Ishikawa (cell line): ENCODE measurements around the gene PATJ.

ENCODE experiments used
- CEBPB ChIP-seq: IDR thresholded peaks from 2 replicates; pipeline ENCODE4 v1.6.1; 2012
- CREB1 ChIP-seq: IDR thresholded peaks from 2 replicates; pipeline ENCODE4 v1.6.1; 2012; ENCODE audit warnings: low read depth
- EGR1 ChIP-seq: IDR thresholded peaks from 2 replicates; pipeline ENCODE4 v1.6.1; 2012
- EP300 ChIP-seq: IDR thresholded peaks from 2 replicates; pipeline ENCODE4 v1.6.1; 2012; ENCODE audit warnings: borderline replicate concordance
- FOXM1 ChIP-seq: IDR thresholded peaks from 2 replicates; pipeline ENCODE4 v1.6.1; 2012; ENCODE audit warnings: low read depth, borderline replicate concordance
- NFIC ChIP-seq: IDR thresholded peaks from 2 replicates; pipeline ENCODE4 v1.6.1; 2012
- RAD21 ChIP-seq: IDR thresholded peaks from 2 replicates; pipeline ENCODE4 v1.6.1; 2012; ENCODE audit warnings: low read depth
- TAF1 ChIP-seq: IDR thresholded peaks from 2 replicates; pipeline ENCODE4 v1.6.1; 2012; ENCODE audit warnings: low read depth, mild to moderate bottlenecking
- TCF12 ChIP-seq: IDR thresholded peaks from 2 replicates; pipeline ENCODE4 v1.6.1; 2012; ENCODE audit warnings: low read depth
- USF1 ChIP-seq: IDR thresholded peaks from 2 replicates; pipeline ENCODE4 v1.6.1; 2012
- YY1 ChIP-seq: IDR thresholded peaks from 2 replicates; pipeline ENCODE4 v1.6.1; 2012; ENCODE audit warnings: low read depth
- ZBTB7A ChIP-seq: IDR thresholded peaks from 2 replicates; pipeline ENCODE4 v1.6.1; 2012; ENCODE audit warnings: low read depth
- TF ChIP-seq, protein P1 (sequence below): IDR thresholded peaks from 2 replicates; pipeline ENCODE4 v1.6.1; 2012
- TF ChIP-seq, protein P2 (sequence below): IDR thresholded peaks from 2 replicates; pipeline ENCODE4 v1.6.1; 2012; ENCODE audit warnings: low read depth, mild to moderate bottlenecking

GRCh38 chr1:61808968-61809367 is 66.7 kb downstream of the PATJ start:
- TF ChIP-seq ZBTB7A, result no peak
- no peak for TF ChIP-seq EP300
- no peak for TF ChIP-seq RAD21
- TF ChIP-seq TAF1, result no peak
- TF ChIP-seq, protein P1, sequence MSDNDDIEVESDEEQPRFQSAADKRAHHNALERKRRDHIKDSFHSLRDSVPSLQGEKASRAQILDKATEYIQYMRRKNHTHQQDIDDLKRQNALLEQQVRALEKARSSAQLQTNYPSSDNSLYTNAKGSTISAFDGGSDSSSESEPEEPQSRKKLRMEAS, result no peak
- no peak for TF ChIP-seq CEBPB
- TF ChIP-seq EGR1, result no peak
- TF ChIP-seq TCF12, result no peak
- TF ChIP-seq, protein P2, sequence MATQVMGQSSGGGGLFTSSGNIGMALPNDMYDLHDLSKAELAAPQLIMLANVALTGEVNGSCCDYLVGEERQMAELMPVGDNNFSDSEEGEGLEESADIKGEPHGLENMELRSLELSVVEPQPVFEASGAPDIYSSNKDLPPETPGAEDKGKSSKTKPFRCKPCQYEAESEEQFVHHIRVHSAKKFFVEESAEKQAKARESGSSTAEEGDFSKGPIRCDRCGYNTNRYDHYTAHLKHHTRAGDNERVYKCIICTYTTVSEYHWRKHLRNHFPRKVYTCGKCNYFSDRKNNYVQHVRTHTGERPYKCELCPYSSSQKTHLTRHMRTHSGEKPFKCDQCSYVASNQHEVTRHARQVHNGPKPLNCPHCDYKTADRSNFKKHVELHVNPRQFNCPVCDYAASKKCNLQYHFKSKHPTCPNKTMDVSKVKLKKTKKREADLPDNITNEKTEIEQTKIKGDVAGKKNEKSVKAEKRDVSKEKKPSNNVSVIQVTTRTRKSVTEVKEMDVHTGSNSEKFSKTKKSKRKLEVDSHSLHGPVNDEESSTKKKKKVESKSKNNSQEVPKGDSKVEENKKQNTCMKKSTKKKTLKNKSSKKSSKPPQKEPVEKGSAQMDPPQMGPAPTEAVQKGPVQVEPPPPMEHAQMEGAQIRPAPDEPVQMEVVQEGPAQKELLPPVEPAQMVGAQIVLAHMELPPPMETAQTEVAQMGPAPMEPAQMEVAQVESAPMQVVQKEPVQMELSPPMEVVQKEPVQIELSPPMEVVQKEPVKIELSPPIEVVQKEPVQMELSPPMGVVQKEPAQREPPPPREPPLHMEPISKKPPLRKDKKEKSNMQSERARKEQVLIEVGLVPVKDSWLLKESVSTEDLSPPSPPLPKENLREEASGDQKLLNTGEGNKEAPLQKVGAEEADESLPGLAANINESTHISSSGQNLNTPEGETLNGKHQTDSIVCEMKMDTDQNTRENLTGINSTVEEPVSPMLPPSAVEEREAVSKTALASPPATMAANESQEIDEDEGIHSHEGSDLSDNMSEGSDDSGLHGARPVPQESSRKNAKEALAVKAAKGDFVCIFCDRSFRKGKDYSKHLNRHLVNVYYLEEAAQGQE, result no peak
- no peak for TF ChIP-seq YY1
- no peak for TF ChIP-seq USF1
- TF ChIP-seq NFIC, result peak; percentile 74
- no peak for TF ChIP-seq FOXM1
- TF ChIP-seq CREB1, result no peak
